ENCODE data around the gene PC.

The PC gene

GRCh38 chr11:66987158-66987620 lies 29.0 kb upstream of the PC start:
- FAIRE-seq (no peak), DNase-seq (ENCODE audit: insufficient read length, low spot score) (no peak)
- no peak for TF ChIP-seq POLR2A (IDR thresholded peaks at IDR 0.05; ENCODE audit: low read depth, low read length)

GRCh38 chr11:66986178-66986545 lies 28.0 kb upstream of the PC start:
- FAIRE-seq (no peak), DNase-seq (ENCODE audit: insufficient read length, low spot score) (no peak)
- TF ChIP-seq POLR2A (IDR thresholded peaks at IDR 0.05; ENCODE audit: low read depth, low read length) = no peak

GRCh38 chr11:66985508-66986177 lies 27.5 kb upstream of the PC start:
- no peak for FAIRE-seq
- no peak for DNase-seq (ENCODE audit: insufficient read length, low spot score)
- TF ChIP-seq POLR2A (IDR thresholded peaks at IDR 0.05; ENCODE audit: low read depth, low read length) = no peak

- no peak for TF ChIP-seq POLR2A (IDR thresholded peaks at IDR 0.05; ENCODE audit: low read depth, low read length)
- FAIRE-seq = no peak
- no peak for DNase-seq (ENCODE audit: insufficient read length, low spot score)
Measured at GRCh38 chr11:66983275-66983924, 25.2 kb upstream of the PC start.

GRCh38 chr11:66981976-66982578 lies 23.9 kb upstream of the PC start:
- no peak for DNase-seq (ENCODE audit: insufficient read length, low spot score)
- no peak for TF ChIP-seq POLR2A (IDR thresholded peaks at IDR 0.05; ENCODE audit: low read depth, low read length)
- FAIRE-seq = no peak

- FAIRE-seq (no peak), DNase-seq (ENCODE audit: insufficient read length, low spot score) (no peak)
- TF ChIP-seq POLR2A (IDR thresholded peaks at IDR 0.05; ENCODE audit: low read depth, low read length) = no peak
Measured at GRCh38 chr11:66979336-66979980, 21.3 kb upstream of the PC start.

GRCh38 chr11:66978717-66979116 lies 20.5 kb upstream of the PC start:
- FAIRE-seq (no peak), DNase-seq (ENCODE audit: insufficient read length, low spot score) (no peak)
- TF ChIP-seq POLR2A (IDR thresholded peaks at IDR 0.05; ENCODE audit: low read depth, low read length) = no peak

- no peak for TF ChIP-seq POLR2A (IDR thresholded peaks at IDR 0.05; ENCODE audit: low read depth, low read length)
- FAIRE-seq (no peak), DNase-seq (ENCODE audit: insufficient read length, low spot score) (no peak)
Measured at GRCh38 chr11:66978229-66978628, 20.0 kb upstream of the PC start.

- DNase-seq (ENCODE audit: insufficient read length, low spot score) = no peak
- FAIRE-seq = no peak
- no peak for TF ChIP-seq POLR2A (IDR thresholded peaks at IDR 0.05; ENCODE audit: low read depth, low read length)
Measured at GRCh38 chr11:66976925-66977324, 18.7 kb upstream of the PC start.

GRCh38 chr11:66976028-66976467 lies 17.9 kb upstream of the PC start:
- FAIRE-seq (no peak), DNase-seq (ENCODE audit: insufficient read length, low spot score) (no peak)
- no peak for TF ChIP-seq POLR2A (IDR thresholded peaks at IDR 0.05; ENCODE audit: low read depth, low read length)

- no peak for TF ChIP-seq POLR2A (IDR thresholded peaks at IDR 0.05; ENCODE audit: low read depth, low read length)
- DNase-seq (ENCODE audit: insufficient read length, low spot score) = no peak
- FAIRE-seq = no peak
Measured at GRCh38 chr11:66975405-66976027, 17.3 kb upstream of the PC start.

- FAIRE-seq (no peak), DNase-seq (ENCODE audit: insufficient read length, low spot score) (no peak)
- no peak for TF ChIP-seq POLR2A (IDR thresholded peaks at IDR 0.05; ENCODE audit: low read depth, low read length)
Measured at GRCh38 chr11:66974724-66975404, 16.7 kb upstream of the PC start, which contains the start of gene C11orf86. C11orf86 (plus strand) TSS chr11:66975304; CDS start chr11:66975363, 59 bp downstream.

- FAIRE-seq (no peak), DNase-seq (ENCODE audit: insufficient read length, low spot score) (no peak)
- no peak for TF ChIP-seq POLR2A (IDR thresholded peaks at IDR 0.05; ENCODE audit: low read depth, low read length)
Measured at GRCh38 chr11:66973956-66974580, 15.9 kb upstream of the PC start.

Data from H54 (cell line).